Spleen (tissue), 11 donors: Measurements from ENCODE around the gene SLC45A3. TPM values are rescaled to one million over a fixed set of nuclear protein-coding genes. Genes with fewer than 3 reads are reported as not detected.

Source experiments
- DNase-seq: peaks from one replicate; pipeline ENCODE4 v3.0.0-alpha.2; 2020
- H3K27ac ChIP-seq, 8 donors: fragments of 200-600 bp; sonication (generic) in 7 of 8; 1 replicate in 4 of 8; 2 replicates in 4 of 8; pipeline versions ENCODE4 v1.5.0 to v1.8.0; 2016 to 2021; ENCODE audit warnings: inconsistent platforms in 4 of 8, mild to moderate bottlenecking in 4 of 8, moderate library complexity in 1 of 8
- H3K27me3 ChIP-seq, 7 donors: fragments of 200-600 bp; sonication (generic) in 6 of 7; replicated peaks in 1 of 7; 1 replicate in 4 of 7; 2 replicates in 3 of 7; pipeline versions ENCODE4 v1.5.0 to v1.8.0; 2016 to 2021; ENCODE audit warnings: inconsistent platforms in 3 of 7, mild to moderate bottlenecking in 1 of 7
- H3K36me3 ChIP-seq, 6 donors: fragments of 200-600 bp; sonication (generic) in 5 of 6; 1 replicate in 4 of 6; 2 replicates in 2 of 6; pipeline versions ENCODE4 v1.5.0 to v1.8.0; 2016 to 2021; ENCODE audit warnings: inconsistent platforms in 2 of 6
- H3K4me1 ChIP-seq, 6 donors: fragments of 200-600 bp; sonication (generic) in 5 of 6; 1 replicate in 3 of 6; 2 replicates in 3 of 6; pipeline versions ENCODE4 v1.5.0 to v1.8.0; 2016 to 2021; ENCODE audit warnings: inconsistent platforms in 3 of 6
- H3K4me3 ChIP-seq, 8 donors: fragments of 200-600 bp; sonication (generic) in 7 of 8; 1 replicate in 4 of 8; 2 replicates in 4 of 8; pipeline versions ENCODE4 v1.5.0 to v1.8.0; 2016 to 2021; ENCODE audit warnings: inconsistent platforms in 4 of 8, mild to moderate bottlenecking in 4 of 8, moderate library complexity in 2 of 8
- H3K9me3 ChIP-seq, 8 donors: fragments of 200-600 bp; sonication (generic) in 7 of 8; 1 replicate in 4 of 8; 2 replicates in 4 of 8; pipeline versions ENCODE4 v1.5.0 to v1.8.0; 2016 to 2021; ENCODE audit warnings: inconsistent platforms in 4 of 8
- CTCF ChIP-seq, 11 experiments: fragments of 200-600 bp in 7 of 11; fragments of 450-650 bp in 4 of 11; sonication (generic) in 4 of 11; IDR thresholded peaks in 8 of 11; conservative IDR thresholded peaks in 3 of 11; 1 replicate in 7 of 11; 2 replicates in 4 of 11; pipeline versions ENCODE4 v1.4.0 to v1.8.0; 2016 to 2021; ENCODE audit warnings: antibody characterized with exemption in 11 of 11, inconsistent platforms in 4 of 11, mild to moderate bottlenecking in 1 of 11
- POLR2A ChIP-seq, 3 donors: fragments of 450-650 bp; IDR thresholded peaks; one replicate each; pipeline ENCODE4 v1.5.1; 2017; ENCODE audit warnings: antibody characterized with exemption in 3 of 3, mild to moderate bottlenecking in 1 of 3
- POLR2AphosphoS5 ChIP-seq, 3 donors: sonication (generic); formaldehyde crosslinking; IDR thresholded peaks; one replicate each; pipeline ENCODE4 v1.5.1; 2017; ENCODE audit warnings: antibody characterized with exemption in 3 of 3
- WGBS, 5 donors: extraction: QIAGEN DNeasy Blood & Tissue Kit in 3 of 5; methylation state at CpG; one replicate each; pipeline versions ENCODE4 v1.1.5 to v1.1.7; 2013 to 2018; 5-methylcytosine and 5-hydroxymethylcytosine counted together
- intact Hi-C: fragments of 100-400 bp; cut with DNase I; formaldehyde crosslinking; loops from one replicate; pipeline ENCODE4 v1.15.0; 2023; ENCODE audit warnings: low total_unique reads
- polyA plus RNA-seq, 3 donors: library from polyadenylated mRNA; stranded (reverse); fragments of 200-250 nt; gene quantifications; one replicate each; pipeline ENCODE4 v1.2.1, GENCODE V29; 2013
- total RNA-seq, 7 donors: library from RNA; depleted of rRNA in 3 of 7; stranded (reverse); fragments of >200 nt in 3 of 7; fragmentation: NEBNext Ultra II Directional in 4 of 7; extraction: Animal tissue kit (Norgen Biotek cat#: 25700) in 4 of 7; gene quantifications; one replicate each; pipeline versions ENCODE4 v1.1.0 to v1.2.1, GENCODE V29; 2016 to 2021
- donor health status: healthy with polysubstance abuse.
- donor health status: DM: no; HTN: no; CAD: no; lungs with moderate emphysema.
- donor health status: DM: no; HTN: no; CAD: no.
- donor health status: Bipolar disorder and iron deficiency.
- donor health status: healthy.
- donor health status: DM: no; HTN: no; CAD: no.
- donor health status: DM: yes; HTN: yes; CAD: no.

The SLC45A3 gene
- total and polyA plus RNA-seq, 10 donors, result 16.8 to 43.7 (median 31.5) TPM

GRCh38 chr1:205667909-205668643 lies 12.2 kb downstream of the SLC45A3 start:
- Histone ChIP-seq H3K27ac (peak overlapping the region; percentile 8 to 82 (median 73)), H3K9me3 (no peaks in the 10 kb centered on the region), H3K4me3 (peak overlapping the region in 3 of 8 donors; percentile 10 to 54 (median 31)), H3K4me1 (peaks cover 34 to 100% (median 89%) of the 10 kb centered on the region in 6 donors), H3K36me3 (peaks cover 0 to 13% (median 4%) of the 10 kb centered on the region in 6 donors), H3K27me3 (peaks cover 0 to 8% (median 0%) of the 10 kb centered on the region in 7 donors)
- WGBS, 5 donors, result 79 to 86% (median 85%) methylated on average over 11 of the region's 11 CpGs
- no peak for DNase-seq
- no peak for TF ChIP-seq CTCF (IDR thresholded peaks at IDR 0.05 in 8 of 11, conservative IDR thresholded peaks at IDR 0.05 in 3 of 11)
- intact Hi-C loops, result no loop called here

GRCh38 chr1:205666372-205667166 lies 13.7 kb downstream of the SLC45A3 start:
- TF ChIP-seq CTCF (IDR thresholded peaks at IDR 0.05 in 8 of 11, conservative IDR thresholded peaks at IDR 0.05 in 3 of 11) (no peak), POLR2AphosphoS5 (IDR thresholded peaks at IDR 0.05) (no peak), POLR2A (IDR thresholded peaks at IDR 0.05) (no peak)
- Histone ChIP-seq H3K36me3 (peaks cover 0 to 28% (median 9%) of the 10 kb centered on the region in 6 donors), H3K27ac (peak overlapping the region in 7 of 8 donors; percentile 32 to 82 (median 76)), H3K9me3 (no peaks in the 10 kb centered on the region), H3K4me3 (no peak overlapping the region), H3K4me1 (peaks cover 34 to 100% (median 89%) of the 10 kb centered on the region in 6 donors), H3K27me3 (peaks cover 0 to 8% (median 0%) of the 10 kb centered on the region in 7 donors)
- no peak for DNase-seq
- intact Hi-C loops, result no loop called here
- WGBS, 5 donors, result 84 to 92% (median 87%) methylated on average over 5 to 6 of the region's 6 CpGs

- DNase-seq, result no peak
- peak in 2 of 3 donors; percentile 36 to 64 for TF ChIP-seq POLR2AphosphoS5 (IDR thresholded peaks at IDR 0.05)
- TF ChIP-seq CTCF (IDR thresholded peaks at IDR 0.05 in 8 of 11, conservative IDR thresholded peaks at IDR 0.05 in 3 of 11), result no peak
- no peak for TF ChIP-seq POLR2A (IDR thresholded peaks at IDR 0.05)
- Histone ChIP-seq H3K9me3 (no peaks in the 10 kb centered on the region), H3K27ac (peak overlapping the region in 7 of 8 donors; percentile 21 to 82 (median 76)), H3K4me1 (peaks cover 27 to 100% (median 83%) of the 10 kb centered on the region in 6 donors), H3K27me3 (peaks cover 0 to 8% (median 0%) of the 10 kb centered on the region in 7 donors), H3K36me3 (peaks cover 0 to 39% (median 9%) of the 10 kb centered on the region in 6 donors), H3K4me3 (peak overlapping the region in 1 of 8 donors; percentile 31)
- intact Hi-C loops, result no loop called here
- 42 to 53% (median 48%) methylated on average over 8 to 9 of the region's 9 CpGs for WGBS, 5 donors
These were observed 14.9 kb downstream of the SLC45A3 start for GRCh38 chr1:205665201-205666045.
